ENCODE data around the gene EPM2AIP1. TPM values are rescaled to one million over a fixed set of nuclear protein-coding genes. Genes with fewer than 3 reads are reported as not detected.

The EPM2AIP1 gene
- total RNA-seq, 1 donor from 2014 or later, result 4.6 TPM

DNA sequence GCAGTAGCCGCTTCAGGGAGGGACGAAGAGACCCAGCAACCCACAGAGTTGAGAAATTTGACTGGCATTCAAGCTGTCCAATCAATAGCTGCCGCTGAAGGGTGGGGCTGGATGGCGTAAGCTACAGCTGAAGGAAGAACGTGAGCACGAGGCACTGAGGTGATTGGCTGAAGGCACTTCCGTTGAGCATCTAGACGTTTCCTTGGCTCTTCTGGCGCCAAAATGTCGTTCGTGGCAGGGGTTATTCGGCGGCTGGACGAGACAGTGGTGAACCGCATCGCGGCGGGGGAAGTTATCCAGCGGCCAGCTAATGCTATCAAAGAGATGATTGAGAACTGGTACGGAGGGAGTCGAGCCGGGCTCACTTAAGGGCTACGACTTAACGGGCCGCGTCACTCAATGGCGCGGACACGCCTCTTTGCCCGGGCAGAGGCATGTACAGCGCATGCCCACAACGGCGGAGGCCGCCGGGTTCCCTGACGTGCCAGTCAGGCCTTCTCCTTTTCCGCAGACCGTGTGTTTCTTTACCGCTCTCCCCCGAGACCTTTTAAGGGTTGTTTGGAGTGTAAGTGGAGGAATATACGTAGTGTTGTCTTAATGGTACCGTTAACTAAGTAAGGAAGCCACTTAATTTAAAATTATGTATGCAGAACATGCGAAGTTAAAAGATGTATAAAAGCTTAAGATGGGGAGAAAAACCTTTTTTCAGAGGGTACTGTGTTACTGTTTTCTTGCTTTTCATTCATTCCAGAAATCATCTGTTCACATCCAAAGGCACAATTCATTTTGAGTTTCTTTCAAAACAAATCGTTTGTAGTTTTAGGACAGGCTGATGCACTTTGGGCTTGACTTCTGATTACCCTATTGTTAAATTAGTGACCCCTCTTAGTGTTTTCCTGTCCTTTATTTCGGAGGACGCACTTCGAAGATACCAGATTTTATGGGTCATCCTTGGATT lies 674 bp upstream of the EPM2AIP1 start, which contains the start of gene MLH1:
Gene MLH1, plus strand, starts transcription at position 193 of the 958 bp plus-strand sequence. Its CDS starts 30 bp downstream, at position 223.
- H3K4me3 ChIP-seq (ENCODE audit: low read depth, low read length), result peak within 1 kb of the TSS; percentile 82
- TF ChIP-seq, protein P1, sequence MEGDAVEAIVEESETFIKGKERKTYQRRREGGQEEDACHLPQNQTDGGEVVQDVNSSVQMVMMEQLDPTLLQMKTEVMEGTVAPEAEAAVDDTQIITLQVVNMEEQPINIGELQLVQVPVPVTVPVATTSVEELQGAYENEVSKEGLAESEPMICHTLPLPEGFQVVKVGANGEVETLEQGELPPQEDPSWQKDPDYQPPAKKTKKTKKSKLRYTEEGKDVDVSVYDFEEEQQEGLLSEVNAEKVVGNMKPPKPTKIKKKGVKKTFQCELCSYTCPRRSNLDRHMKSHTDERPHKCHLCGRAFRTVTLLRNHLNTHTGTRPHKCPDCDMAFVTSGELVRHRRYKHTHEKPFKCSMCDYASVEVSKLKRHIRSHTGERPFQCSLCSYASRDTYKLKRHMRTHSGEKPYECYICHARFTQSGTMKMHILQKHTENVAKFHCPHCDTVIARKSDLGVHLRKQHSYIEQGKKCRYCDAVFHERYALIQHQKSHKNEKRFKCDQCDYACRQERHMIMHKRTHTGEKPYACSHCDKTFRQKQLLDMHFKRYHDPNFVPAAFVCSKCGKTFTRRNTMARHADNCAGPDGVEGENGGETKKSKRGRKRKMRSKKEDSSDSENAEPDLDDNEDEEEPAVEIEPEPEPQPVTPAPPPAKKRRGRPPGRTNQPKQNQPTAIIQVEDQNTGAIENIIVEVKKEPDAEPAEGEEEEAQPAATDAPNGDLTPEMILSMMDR (conservative IDR thresholded peaks at IDR 0.05; ENCODE audit: low read depth, low read length), result no peak
- peak; percentile 100 for DNase-seq (ENCODE audit: low read depth)

DNA sequence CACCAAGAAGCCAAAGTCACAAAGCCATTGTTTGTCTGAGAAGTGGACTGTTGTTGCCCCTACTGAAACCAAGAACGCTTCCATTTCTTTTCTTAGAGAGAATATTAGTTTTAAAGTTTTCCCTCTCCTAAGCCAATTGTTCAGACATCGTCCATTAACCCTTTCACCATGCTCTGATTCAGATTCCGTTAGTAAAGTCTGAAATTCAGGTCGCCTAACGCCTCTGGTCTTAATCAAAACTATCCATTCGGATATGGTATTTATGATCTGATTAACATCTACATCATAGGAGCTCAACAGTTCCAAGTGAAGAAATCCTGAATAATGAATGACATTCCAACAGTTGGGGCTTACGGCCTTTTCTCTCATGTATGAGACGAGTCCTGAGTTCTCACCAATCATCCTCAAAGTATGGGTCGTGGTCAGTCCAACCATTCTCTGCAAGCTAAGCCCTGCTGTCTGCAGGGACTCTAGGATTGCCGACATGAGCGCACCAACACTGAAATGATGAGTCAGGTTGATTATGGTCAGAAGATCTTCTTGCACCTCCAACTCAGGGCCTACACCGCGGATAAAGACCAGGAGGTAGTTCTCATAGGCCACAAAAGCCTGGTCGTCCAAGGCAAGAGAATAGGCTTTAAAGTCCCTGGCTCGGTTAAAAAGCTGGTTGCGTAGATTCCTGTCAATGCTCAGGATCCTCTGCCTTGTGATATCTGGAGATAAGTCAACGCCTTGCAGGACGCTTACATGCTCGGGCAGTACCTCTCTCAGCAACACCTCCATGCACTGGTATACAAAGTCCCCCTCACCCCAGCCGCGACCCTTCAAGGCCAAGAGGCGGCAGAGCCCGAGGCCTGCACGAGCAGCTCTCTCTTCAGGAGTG lies 767 bp downstream of the EPM2AIP1 start:
- TF ChIP-seq, protein P1 (conservative IDR thresholded peaks at IDR 0.05; ENCODE audit: low read depth, low read length), result no peak
- DNase-seq (ENCODE audit: low read depth), result no peak
- H3K4me3 ChIP-seq (ENCODE audit: low read depth, low read length), result peak overlapping the region; percentile 82

GRCh38 chr3:36991147-36991546 lies 1.8 kb downstream of the EPM2AIP1 start:
- TF ChIP-seq, protein P1 (conservative IDR thresholded peaks at IDR 0.05; ENCODE audit: low read depth, low read length), result no peak
- H3K4me3 ChIP-seq (ENCODE audit: low read depth, low read length), result peak overlapping the region; percentile 82

DNA sequence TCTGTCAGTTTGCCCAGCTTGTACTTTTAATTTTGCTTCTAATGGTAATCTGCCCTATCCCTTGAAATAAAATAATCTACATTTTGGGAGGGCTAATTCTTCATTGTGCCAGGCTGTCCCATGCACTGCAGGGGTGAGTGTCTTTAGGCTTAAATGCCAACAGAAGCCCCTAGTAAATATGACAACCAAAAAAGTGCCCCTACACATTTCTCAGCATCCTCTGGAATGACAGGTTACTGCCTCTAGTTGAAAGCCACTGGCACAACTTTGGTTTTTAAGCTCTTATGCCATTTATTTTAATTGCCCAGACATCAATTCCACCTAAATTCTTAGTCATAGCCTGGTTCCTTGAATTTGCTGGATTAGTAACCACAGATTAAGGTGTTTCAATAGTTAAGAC lies 3.4 kb downstream of the EPM2AIP1 start:
- TF ChIP-seq, protein P1 (conservative IDR thresholded peaks at IDR 0.05; ENCODE audit: low read depth, low read length), result no peak
- no peak for DNase-seq (ENCODE audit: low read depth)
- H3K4me3 ChIP-seq (ENCODE audit: low read depth, low read length), result no peak overlapping the region

More at GRCh38 chr3:36991147-36991546, 1.8 kb downstream of the EPM2AIP1 start:
- no peak for DNase-seq (ENCODE audit: low read depth)

- no peak for DNase-seq (ENCODE audit: low read depth)
- no peak overlapping the region for H3K4me3 ChIP-seq (ENCODE audit: low read depth, low read length)
- TF ChIP-seq, protein P1 (conservative IDR thresholded peaks at IDR 0.05; ENCODE audit: low read depth, low read length), result no peak
Measured at GRCh38 chr3:36989005-36989404, 3.9 kb downstream of the EPM2AIP1 start.

DNA sequence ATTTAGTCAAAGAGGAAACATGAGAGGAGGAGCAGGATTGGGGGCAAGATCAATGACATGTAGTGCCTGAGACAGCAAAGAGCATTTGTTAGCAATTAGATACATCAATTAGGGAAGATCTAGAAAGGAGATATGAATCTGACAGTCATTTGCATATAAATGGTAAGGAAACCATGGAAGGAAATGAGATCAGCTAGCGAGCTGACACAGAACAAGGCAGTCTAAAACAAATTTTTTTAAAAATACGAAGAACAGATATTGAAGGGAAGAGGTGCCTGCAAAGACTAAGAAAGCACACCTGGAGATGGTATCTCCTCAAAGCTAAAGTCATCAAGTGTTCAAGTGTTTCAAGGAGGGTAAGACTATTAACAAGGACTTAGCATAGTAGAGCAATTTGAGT lies 4.6 kb downstream of the EPM2AIP1 start:
- DNase-seq (ENCODE audit: low read depth), result no peak
- H3K4me3 ChIP-seq (ENCODE audit: low read depth, low read length), result no peak overlapping the region
- TF ChIP-seq, protein P1 (conservative IDR thresholded peaks at IDR 0.05; ENCODE audit: low read depth, low read length), result no peak
